T-helper 1 cell treated with Interleukin-12 subunit alpha and Interleukin-12 subunit beta and Interleukin-4 antibody, amounts not matched to agents 30 μg/mL and 1 μg/mL, for 36 hours (primary cell): ENCODE results near the gene ZBED4.

ENCODE experiments used
- H3K27ac Mint-ChIP-seq: one replicate; pipeline ENCODE4 v1.8.0; 2021; ENCODE audit warnings: mild to moderate bottlenecking, mixed read lengths
- H3K27me3 Mint-ChIP-seq: one replicate; pipeline ENCODE4 v1.8.0; 2021; ENCODE audit warnings: low read depth, mixed read lengths
- H3K36me3 Mint-ChIP-seq: one replicate; pipeline ENCODE4 v1.8.0; 2021; ENCODE audit warnings: low read depth, mixed read lengths
- H3K4me1 Mint-ChIP-seq: one replicate; pipeline ENCODE4 v1.8.0; 2021; ENCODE audit warnings: low read depth, mixed read lengths
- H3K4me3 Mint-ChIP-seq: one replicate; pipeline ENCODE4 v1.8.0; 2021; ENCODE audit warnings: mild to moderate bottlenecking, moderate library complexity, mixed read lengths
- H3K9me3 Mint-ChIP-seq: one replicate; pipeline ENCODE4 v1.8.0; 2021; ENCODE audit warnings: mixed read lengths

Gene ZBED4

GRCh38 chr22:49906799-49907290 lies 53.2 kb downstream of the ZBED4 start:
- H3K36me3 Mint-ChIP-seq: peaks cover 26% of the 10 kb centered on the region
- H3K4me1 Mint-ChIP-seq: peaks cover 4% of the 10 kb centered on the region
- H3K27me3 Mint-ChIP-seq: no peaks in the 10 kb centered on the region
- no peak overlapping the region for H3K27ac Mint-ChIP-seq
- no peak overlapping the region for H3K4me3 Mint-ChIP-seq
- H3K9me3 Mint-ChIP-seq: no peaks in the 10 kb centered on the region

GRCh38 chr22:49907807-49908206 lies 54.2 kb downstream of the ZBED4 start:
- Mint-ChIP-seq H3K36me3 (peaks cover 24% of the 10 kb centered on the region), H3K27ac (no peak overlapping the region), H3K27me3 (no peaks in the 10 kb centered on the region), H3K9me3 (no peaks in the 10 kb centered on the region), H3K4me3 (no peak overlapping the region), H3K4me1 (peaks cover 4% of the 10 kb centered on the region)

GRCh38 chr22:49909476-49910205 lies 56.0 kb downstream of the ZBED4 start:
- Mint-ChIP-seq H3K36me3 (peaks cover 25% of the 10 kb centered on the region), H3K27me3 (no peaks in the 10 kb centered on the region)

GRCh38 chr22:49910229-49911155 lies 56.8 kb downstream of the ZBED4 start:
- Mint-ChIP-seq H3K36me3 (peaks cover 22% of the 10 kb centered on the region), H3K4me3 (no peak overlapping the region), H3K27me3 (no peaks in the 10 kb centered on the region), H3K27ac (no peak overlapping the region), H3K9me3 (no peaks in the 10 kb centered on the region), H3K4me1 (peaks cover 4% of the 10 kb centered on the region)

More at GRCh38 chr22:49909476-49910205, 56.0 kb downstream of the ZBED4 start:
- H3K27ac Mint-ChIP-seq: no peak overlapping the region
- peaks cover 4% of the 10 kb centered on the region for H3K4me1 Mint-ChIP-seq
- no peaks in the 10 kb centered on the region for H3K9me3 Mint-ChIP-seq
- H3K4me3 Mint-ChIP-seq: no peak overlapping the region

- no peaks in the 10 kb centered on the region for H3K27me3 Mint-ChIP-seq
- no peak overlapping the region for H3K4me3 Mint-ChIP-seq
- peaks cover 18% of the 10 kb centered on the region for H3K36me3 Mint-ChIP-seq
- peaks cover 11% of the 10 kb centered on the region for H3K4me1 Mint-ChIP-seq
- H3K27ac Mint-ChIP-seq: no peak overlapping the region
- H3K9me3 Mint-ChIP-seq: no peaks in the 10 kb centered on the region
Measured at GRCh38 chr22:49911881-49912625, 58.4 kb downstream of the ZBED4 start.

GRCh38 chr22:49913026-49913425 lies 59.4 kb downstream of the ZBED4 start:
- no peaks in the 10 kb centered on the region for H3K27me3 Mint-ChIP-seq
- no peak overlapping the region for H3K4me3 Mint-ChIP-seq
- no peaks in the 10 kb centered on the region for H3K9me3 Mint-ChIP-seq
- H3K27ac Mint-ChIP-seq: no peak overlapping the region
- H3K4me1 Mint-ChIP-seq: peaks cover 9% of the 10 kb centered on the region
- H3K36me3 Mint-ChIP-seq: peaks cover 10% of the 10 kb centered on the region

- Mint-ChIP-seq H3K4me1 (peaks cover 9% of the 10 kb centered on the region), H3K27me3 (no peaks in the 10 kb centered on the region), H3K36me3 (peaks cover 10% of the 10 kb centered on the region), H3K9me3 (no peaks in the 10 kb centered on the region), H3K27ac (no peak overlapping the region), H3K4me3 (no peak overlapping the region)
Measured at GRCh38 chr22:49913446-49913845, 59.8 kb downstream of the ZBED4 start.

GRCh38 chr22:49914256-49914655 lies 60.6 kb downstream of the ZBED4 start:
- Mint-ChIP-seq H3K4me1 (peaks cover 9% of the 10 kb centered on the region), H3K27ac (no peak overlapping the region), H3K27me3 (no peaks in the 10 kb centered on the region), H3K9me3 (no peaks in the 10 kb centered on the region), H3K4me3 (no peak overlapping the region), H3K36me3 (peaks cover 10% of the 10 kb centered on the region)

GRCh38 chr22:49915610-49916009 lies 62.0 kb downstream of the ZBED4 start:
- H3K27ac Mint-ChIP-seq: no peak overlapping the region
- no peaks in the 10 kb centered on the region for H3K9me3 Mint-ChIP-seq
- H3K36me3 Mint-ChIP-seq: peaks cover 17% of the 10 kb centered on the region
- H3K4me3 Mint-ChIP-seq: no peak overlapping the region
- no peaks in the 10 kb centered on the region for H3K27me3 Mint-ChIP-seq
- H3K4me1 Mint-ChIP-seq: peaks cover 16% of the 10 kb centered on the region

- Mint-ChIP-seq H3K27ac (no peak overlapping the region), H3K4me3 (peak overlapping the region; percentile 89), H3K9me3 (no peaks in the 10 kb centered on the region), H3K27me3 (no peaks in the 10 kb centered on the region), H3K4me1 (peaks cover 16% of the 10 kb centered on the region), H3K36me3 (peaks cover 19% of the 10 kb centered on the region)
Measured at GRCh38 chr22:49916831-49917230, 63.2 kb downstream of the ZBED4 start.

GRCh38 chr22:49917974-49918910 lies 64.6 kb downstream of the ZBED4 start, which contains the start of the genes ALG12 and CRELD2:
Gene ALG12 (minus strand): TSS chr22:49918438. CDS start chr22:49913765, 4,673 bp downstream.
Gene CRELD2 (plus strand): TSS chr22:49918634. CDS start chr22:49918770, 136 bp downstream.
- peaks cover 16% of the 10 kb centered on the region for H3K4me1 Mint-ChIP-seq
- H3K27ac Mint-ChIP-seq: peak within 1 kb of the TSS; percentile 91
- peaks cover 18% of the 10 kb centered on the region for H3K36me3 Mint-ChIP-seq
- H3K9me3 Mint-ChIP-seq: no peaks in the 10 kb centered on the region
- peak within 1 kb of the TSS; percentile 89 for H3K4me3 Mint-ChIP-seq
- H3K27me3 Mint-ChIP-seq: no peaks in the 10 kb centered on the region

- Mint-ChIP-seq H3K36me3 (peaks cover 18% of the 10 kb centered on the region), H3K4me3 (peak overlapping the region; percentile 75), H3K27ac (peak overlapping the region; percentile 55), H3K27me3 (no peaks in the 10 kb centered on the region), H3K9me3 (no peaks in the 10 kb centered on the region), H3K4me1 (peaks cover 16% of the 10 kb centered on the region)
Measured at GRCh38 chr22:49918911-49919881, 65.6 kb downstream of the ZBED4 start.
